Suprapubic skin (tissue), 4 donors: ENCODE results near the gene DUSP7. TPM values are rescaled to one million over a fixed set of nuclear protein-coding genes. Genes with fewer than 3 reads are reported as not detected.
A peak's percentile ranks its signal among the peaks of the same experiment; 100 is the strongest.

ENCODE experiments used
- DNase-seq, 2 donors: peaks; one replicate each; pipeline ENCODE4 v3.0.0-alpha.2; 2019; ENCODE audit warnings: low spot score in 2 of 2
- H3K27ac ChIP-seq: fragments of 200-600 bp; sonication (generic); one replicate; pipeline ENCODE4 v1.5.1; 2019
- H3K27me3 ChIP-seq: fragments of 200-600 bp; sonication (generic); one replicate; pipeline ENCODE4 v1.5.1; 2019
- H3K36me3 ChIP-seq: fragments of 200-600 bp; sonication (generic); one replicate; pipeline ENCODE4 v1.5.1; 2019
- H3K4me1 ChIP-seq: fragments of 200-600 bp; sonication (generic); one replicate; pipeline ENCODE4 v1.5.1; 2019
- H3K4me3 ChIP-seq: fragments of 200-600 bp; sonication (generic); one replicate; pipeline ENCODE4 v1.5.1; 2019; ENCODE audit warnings: mild to moderate bottlenecking
- H3K9me3 ChIP-seq: fragments of 200-600 bp; sonication (generic); one replicate; pipeline ENCODE4 v1.5.1; 2019
- EP300 ChIP-seq: sonication (generic); formaldehyde crosslinking; IDR thresholded peaks from one replicate; pipeline ENCODE4 v1.6.1; 2017; ENCODE audit warnings: antibody characterized with exemption
- POLR2A ChIP-seq, 2 donors: fragments of 450-650 bp; IDR thresholded peaks; one replicate each; pipeline ENCODE4 v1.6.1; 2017; ENCODE audit warnings: antibody characterized with exemption in 2 of 2, mild to moderate bottlenecking in 2 of 2, moderate library complexity in 2 of 2
- POLR2AphosphoS5 ChIP-seq, 3 donors: sonication (generic); formaldehyde crosslinking; IDR thresholded peaks; one replicate each; pipeline ENCODE4 v1.6.1; 2017; ENCODE audit warnings: antibody characterized with exemption in 3 of 3
- WGBS: methylation state at CpG from one replicate; pipeline ENCODE4 v1.1.5; 2018; 5-methylcytosine and 5-hydroxymethylcytosine counted together
- total RNA-seq, 4 donors: library from RNA; depleted of rRNA; stranded (reverse); fragments of >200 nt; gene quantifications; one replicate each; pipeline ENCODE4 v1.1.0, GENCODE V29; 2016
- TF ChIP-seq, protein P1 (sequence below), 2 donors: fragments of 200-600 bp in 1 of 2; fragments of 450-650 bp in 1 of 2; sonication (generic) in 1 of 2; IDR thresholded peaks; one replicate each; pipeline ENCODE4 v1.5.1; 2016 to 2019; ENCODE audit warnings: antibody characterized with exemption in 2 of 2, mild to moderate bottlenecking in 1 of 2, moderate library complexity in 1 of 2

The DUSP7 gene
- total RNA-seq, 4 donors from 2014 or later: 91.1 to 190 (median 146) TPM

DNA sequence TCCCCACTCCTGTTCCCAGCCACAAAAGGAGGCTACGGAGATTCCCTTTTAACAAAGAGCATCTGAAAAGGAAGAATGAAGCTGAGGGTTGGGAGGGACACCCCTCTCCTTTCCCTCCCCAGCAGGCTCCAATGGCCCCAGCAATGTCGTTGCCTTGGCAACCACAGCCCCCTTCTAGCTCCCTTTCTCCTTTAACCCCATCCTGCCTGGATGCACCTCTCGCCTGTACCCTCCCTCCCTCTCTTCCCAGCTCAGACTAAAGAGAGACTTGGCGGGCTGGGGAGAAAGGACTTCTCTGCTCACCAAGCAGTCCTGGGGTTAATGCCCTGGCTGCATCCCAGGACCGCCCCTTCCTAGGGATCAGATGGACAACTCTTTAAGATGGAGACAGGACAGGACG is 53.6 kb downstream of the DUSP7 start:
- 82% methylated on average over 6 of the region's 6 CpGs for WGBS
- H3K36me3 ChIP-seq: no peaks in the 10 kb centered on the region
- H3K9me3 ChIP-seq: no peaks in the 10 kb centered on the region
- TF ChIP-seq EP300 (no peak), POLR2A (IDR thresholded peaks at IDR 0.05) (no peak), POLR2AphosphoS5 (IDR thresholded peaks at IDR 0.05) (no peak)
- TF ChIP-seq, protein P1, sequence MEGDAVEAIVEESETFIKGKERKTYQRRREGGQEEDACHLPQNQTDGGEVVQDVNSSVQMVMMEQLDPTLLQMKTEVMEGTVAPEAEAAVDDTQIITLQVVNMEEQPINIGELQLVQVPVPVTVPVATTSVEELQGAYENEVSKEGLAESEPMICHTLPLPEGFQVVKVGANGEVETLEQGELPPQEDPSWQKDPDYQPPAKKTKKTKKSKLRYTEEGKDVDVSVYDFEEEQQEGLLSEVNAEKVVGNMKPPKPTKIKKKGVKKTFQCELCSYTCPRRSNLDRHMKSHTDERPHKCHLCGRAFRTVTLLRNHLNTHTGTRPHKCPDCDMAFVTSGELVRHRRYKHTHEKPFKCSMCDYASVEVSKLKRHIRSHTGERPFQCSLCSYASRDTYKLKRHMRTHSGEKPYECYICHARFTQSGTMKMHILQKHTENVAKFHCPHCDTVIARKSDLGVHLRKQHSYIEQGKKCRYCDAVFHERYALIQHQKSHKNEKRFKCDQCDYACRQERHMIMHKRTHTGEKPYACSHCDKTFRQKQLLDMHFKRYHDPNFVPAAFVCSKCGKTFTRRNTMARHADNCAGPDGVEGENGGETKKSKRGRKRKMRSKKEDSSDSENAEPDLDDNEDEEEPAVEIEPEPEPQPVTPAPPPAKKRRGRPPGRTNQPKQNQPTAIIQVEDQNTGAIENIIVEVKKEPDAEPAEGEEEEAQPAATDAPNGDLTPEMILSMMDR (IDR thresholded peaks at IDR 0.05): no peak
- peaks cover 32% of the 10 kb centered on the region for H3K4me1 ChIP-seq
- H3K4me3 ChIP-seq: no peak overlapping the region
- H3K27ac ChIP-seq: no peak overlapping the region
- DNase-seq: no peak
- H3K27me3 ChIP-seq: no peaks in the 10 kb centered on the region

DNA sequence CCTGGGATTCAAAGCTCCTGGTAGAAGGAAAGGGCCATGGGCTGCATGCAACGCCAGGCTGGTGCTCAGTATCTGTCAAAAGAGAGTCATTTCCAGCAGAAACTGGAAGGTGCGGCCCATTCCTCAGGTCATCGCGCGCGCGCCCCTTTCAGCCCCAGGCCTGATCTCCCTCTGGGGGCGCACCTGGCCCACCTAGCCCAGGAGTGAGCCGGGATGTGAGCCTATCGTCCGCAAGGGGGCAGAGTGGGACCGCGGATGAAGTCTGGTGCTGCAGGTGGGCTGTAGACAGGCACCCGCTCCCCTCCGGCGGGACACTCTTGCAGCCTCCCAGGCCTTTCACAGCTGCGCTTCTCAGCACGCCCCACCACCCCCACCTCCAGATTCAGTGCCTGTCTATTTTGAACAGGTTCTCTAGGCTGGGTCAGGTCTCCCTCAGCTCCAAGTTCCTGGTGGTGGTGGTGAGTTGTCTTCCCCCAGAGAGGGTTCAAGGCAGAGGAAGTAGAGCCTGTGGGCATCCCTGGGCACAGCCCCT is 54.9 kb downstream of the DUSP7 start:
- TF ChIP-seq, protein P1 (IDR thresholded peaks at IDR 0.05): peak; percentile 76 to 81
- no peak for TF ChIP-seq EP300
- H3K27me3 ChIP-seq: no peaks in the 10 kb centered on the region
- H3K4me1 ChIP-seq: peaks cover 31% of the 10 kb centered on the region
- H3K36me3 ChIP-seq: no peaks in the 10 kb centered on the region
- peak; percentile 85 to 87 for DNase-seq
- H3K4me3 ChIP-seq: no peak overlapping the region
- no peaks in the 10 kb centered on the region for H3K9me3 ChIP-seq
- WGBS: 3% methylated on average over 17 of the region's 18 CpGs
- no peak overlapping the region for H3K27ac ChIP-seq

DNA sequence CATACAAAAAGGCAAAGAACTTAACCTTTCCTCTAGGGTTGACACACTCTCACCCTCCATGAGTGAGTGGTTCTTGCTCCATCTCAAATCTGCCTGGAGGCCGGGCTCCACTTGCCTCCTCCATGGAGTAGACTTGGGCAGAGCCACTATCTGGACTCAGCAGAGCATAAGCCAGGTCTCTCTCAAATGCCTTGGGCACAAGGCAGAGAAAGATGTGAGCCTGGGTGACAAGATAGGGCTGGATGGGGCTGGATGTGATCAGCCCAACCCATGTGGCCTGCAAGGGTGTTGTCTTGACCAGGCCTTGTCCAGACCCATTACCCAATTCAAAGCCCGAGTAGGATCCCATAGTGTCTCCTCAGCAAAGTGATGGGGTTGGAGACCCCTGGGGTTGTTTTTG is 56.5 kb downstream of the DUSP7 start:
- no peak for DNase-seq
- Histone ChIP-seq H3K9me3 (no peaks in the 10 kb centered on the region), H3K36me3 (peaks cover under 1% of the 10 kb centered on the region), H3K27ac (no peak overlapping the region), H3K4me1 (peaks cover 24% of the 10 kb centered on the region), H3K4me3 (no peak overlapping the region), H3K27me3 (no peaks in the 10 kb centered on the region)
- 87% methylated on average over 2 of the region's 2 CpGs for WGBS
- TF ChIP-seq, protein P1 (IDR thresholded peaks at IDR 0.05): no peak
- no peak for TF ChIP-seq POLR2A (IDR thresholded peaks at IDR 0.05)
- TF ChIP-seq EP300: no peak

Other genes starting within 250 kb of the DUSP7 start
- gene IQCF2, start 195.0 kb downstream of the DUSP7 start, total RNA-seq: not detected
- gene IQCF5, start 181.0 kb downstream of the DUSP7 start, total RNA-seq: not detected
- gene IQCF1, start 153.2 kb downstream of the DUSP7 start, total RNA-seq: not detected
- gene RRP9, start 114.7 kb downstream of the DUSP7 start, total RNA-seq: 10 to 100 TPM; 13.4 to 16.7 (median 14.8) TPM
- 10 to 100 TPM in 2 of 4 donors, 1 to 10 TPM in 2; 8.1 to 21.8 (median 14.0) TPM for gene PARP3, start 114.2 kb downstream of the DUSP7 start, total RNA-seq
- not detected for gene GPR62, start 101.2 kb downstream of the DUSP7 start, total RNA-seq
- 10 to 100 TPM; 24.6 to 32.1 (median 28.6) TPM for gene PCBP4, start 89.1 kb downstream of the DUSP7 start, total RNA-seq
- 10 to 100 TPM; 50.0 to 79.7 (median 59.0) TPM for gene ABHD14B, start 82.5 kb downstream of the DUSP7 start, total RNA-seq
- 10 to 100 TPM in 1 of 4 donors, 1 to 10 TPM in 3; 3.1 to 11.9 (median 8.3) TPM for gene ABHD14A, start 81.5 kb downstream of the DUSP7 start, total RNA-seq
- 10 to 100 TPM; 31.2 to 49.3 (median 36.8) TPM for gene ACY1, start 73.0 kb downstream of the DUSP7 start, total RNA-seq
- gene RPL29, start 60.7 kb downstream of the DUSP7 start, total RNA-seq: 1,000 to 10,000 TPM; 1,428 to 2,708 (median 2,246) TPM
- 1 to 10 TPM; 1.1 to 4.8 (median 1.6) TPM for gene POC1A, start 97.9 kb upstream of the DUSP7 start, total RNA-seq
- 10 to 100 TPM; 28.8 to 54.4 (median 31.9) TPM for gene ALAS1, start 141.6 kb upstream of the DUSP7 start, total RNA-seq
- gene TLR9, start 169.1 kb upstream of the DUSP7 start, total RNA-seq: under 1 TPM in 1 of 4 donors, not detected in 3; 0.16 TPM
- gene TWF2, start 182.6 kb upstream of the DUSP7 start, total RNA-seq: 10 to 100 TPM; 33.2 to 46.2 (median 42.6) TPM
- gene PPM1M, start 189.2 kb upstream of the DUSP7 start, total RNA-seq: 10 to 100 TPM in 3 of 4 donors, 1 to 10 TPM in 1; 10.0 to 17.5 (median 11.3) TPM
- 10 to 100 TPM; 46.7 to 57.6 (median 52.5) TPM for gene WDR82, start 222.1 kb upstream of the DUSP7 start, total RNA-seq
- 10 to 100 TPM in 1 of 4 donors, 1 to 10 TPM in 3; 2.6 to 11.9 (median 6.4) TPM for gene GLYCTK, start 231.3 kb upstream of the DUSP7 start, total RNA-seq